ENCODE results near the gene MEGF6. TPM values are rescaled to one million over a fixed set of nuclear protein-coding genes. Genes with fewer than 3 reads are reported as not detected.

MEGF6 gene
- total and polyA plus RNA-seq, 2 of the 8 experiments (the other 6 are each of a cell fraction or from before 2014, with no cell fraction given): 4.1 to 14.8 TPM

GRCh38 chr1:3644273-3644672, 33.0 kb upstream of the MEGF6 start:
- CTCF ChIA-PET (ENCODE audit: partially characterized antibody): interaction anchor here (1.4 kb wide), 1 partner anchor 9 kb away, joined by 3 read pairs; no protein-coding TSS in a partner anchor
- no peaks in the 10 kb centered on the region for H3K23me2 ChIP-seq (ENCODE audit: low read depth, low read length)
- H3K9me3 ChIP-seq (ENCODE audit: insufficient read depth in 2 of 2, low read depth in 1 of 2, low read length in 1 of 2): no peaks in the 10 kb centered on the region
- peaks cover 0 to 8% of the 10 kb centered on the region in 2 experiments for H4K20me1 ChIP-seq (replicated peaks in 1 of 2; ENCODE audit: control insufficient read depth in 1 of 2, insufficient read depth in 2 of 2, low read length in 2 of 2)
- no peak overlapping the region for H3K14ac ChIP-seq (ENCODE audit: insufficient read length)
- H3K56ac ChIP-seq (replicated peaks; ENCODE audit: insufficient read length, low read depth, low read length): no peak overlapping the region
- DNase-seq (ENCODE audit: low read depth in 1 of 2, low spot score in 2 of 2) (no peak), FAIRE-seq (no peak)
- H4K91ac ChIP-seq (replicated peaks; ENCODE audit: insufficient read length, low read length): no peak overlapping the region
- no peak overlapping the region for H2BK20ac ChIP-seq (ENCODE audit: low read length)
- H3K79me2 ChIP-seq (ENCODE audit: control insufficient read depth in 1 of 2, insufficient read depth in 2 of 2, low read length in 2 of 2): peaks cover 0 to 7% of the 10 kb centered on the region in 2 experiments; a peak in 1 of 4 replicates
- no peak overlapping the region for H4K8ac ChIP-seq (ENCODE audit: extremely low read depth, insufficient read depth, low read length)
- TF ChIP-seq RXRA (IDR thresholded peaks at IDR 0.05; ENCODE audit: insufficient read depth, low read depth, low read length) (no peak), ATF2 (IDR thresholded peaks at IDR 0.05; ENCODE audit: low read length) (no peak)
- H3K36me3 ChIP-seq (ENCODE audit: control insufficient read depth in 2 of 4, insufficient read depth in 4 of 4, low read length in 3 of 4): peaks cover 0 to 17% (median 12%) of the 10 kb centered on the region in 4 experiments; a peak in 4 of 8 replicates
- peaks cover 0 to 4% (median 0%) of the 10 kb centered on the region in 4 experiments; a peak in 1 of 7 replicates for H3K4me1 ChIP-seq (replicated peaks in 1 of 4; ENCODE audit: control insufficient read depth in 3 of 4, insufficient read depth in 4 of 4, low read length in 3 of 4)
- no peak overlapping the region for H2AFZ ChIP-seq (ENCODE audit: low read length)
- no peak overlapping the region for H4K5ac ChIP-seq (ENCODE audit: insufficient read length, low read depth, low read length)
- no peak overlapping the region for H3K27ac ChIP-seq (ENCODE audit: low read depth, low read length)
- no peak overlapping the region for H3K4me3 ChIP-seq (ENCODE audit: extremely low read depth in 1 of 4, insufficient read depth in 2 of 4, low read depth in 3 of 4, low read length in 4 of 4)
- H3K27me3 ChIP-seq (replicated peaks in 1 of 4; ENCODE audit: control insufficient read depth in 3 of 4, extremely low read depth in 1 of 4, insufficient read depth in 3 of 4, low read length in 3 of 4): 0 out of 7 replicates have a peak, but pooled peaks cover 0 to 2% (median 0%) of the 10 kb centered on the region in 4 experiments
- 84% methylated on average over 10 of the region's 25 CpGs; no CpG with 5 or more reads in 1 of the 2 experiments for WGBS, 2 experiments (ENCODE audit: extremely low coverage in 1 of 2, insufficient coverage in 1 of 2, insufficient read length in 1 of 2, insufficient replicate concordance in 2 of 2, low coverage in 1 of 2, low lambda C conversion rate in 2 of 2, missing lambda C conversion rate in 1 of 2)
- H3K9ac ChIP-seq (replicated peaks in 1 of 4; ENCODE audit: extremely low read depth in 1 of 4, low read depth in 3 of 4, low read length in 3 of 4): no peak overlapping the region
- POLR2A ChIA-PET (ENCODE audit: partially characterized antibody): no interaction called here
- H3K23ac ChIP-seq (ENCODE audit: insufficient read length): no peak overlapping the region
- H2AK5ac ChIP-seq (ENCODE audit: low read depth, low read length): no peak overlapping the region
- H2BK5ac ChIP-seq (ENCODE audit: low read depth, low read length): no peak overlapping the region
- no peak overlapping the region for H2BK120ac ChIP-seq (replicated peaks; ENCODE audit: low read depth, low read length)
- H3K18ac ChIP-seq (ENCODE audit: extremely low read depth, low read length): no peak overlapping the region
- H3K79me1 ChIP-seq (ENCODE audit: low read depth, low read length): peaks cover 9% of the 10 kb centered on the region
- H3K4ac ChIP-seq (replicated peaks; ENCODE audit: insufficient read length, low read depth, low read length): no peak overlapping the region
- no peak overlapping the region for H2BK12ac ChIP-seq (ENCODE audit: low read depth, low read length)
- no peak overlapping the region for H2BK15ac ChIP-seq (ENCODE audit: low read length)
- no peak overlapping the region for H3K4me2 ChIP-seq (ENCODE audit: insufficient read depth in 1 of 2, low read depth in 2 of 2, low read length in 2 of 2)

Measured in H1 (cell line).